Raji (cell line): Measurements from ENCODE around the gene C20orf202.

Source experiments
- POLR2A ChIP-seq: IDR thresholded peaks from 2 replicates; pipeline ENCODE4 v1.6.1; 2011; ENCODE audit warnings: low read depth, low read length, control low read depth; ENCODE audit not compliant: insufficient read depth

The C20orf202 gene

GRCh38 chr20:1195226-1195625 is 8.0 kb upstream of the C20orf202 start:
- no peak for TF ChIP-seq POLR2A

GRCh38 chr20:1196634-1197033 is 6.6 kb upstream of the C20orf202 start:
- TF ChIP-seq POLR2A = no peak

GRCh38 chr20:1197801-1198200 is 5.5 kb upstream of the C20orf202 start:
- TF ChIP-seq POLR2A = no peak

GRCh38 chr20:1198751-1199150 is 4.5 kb upstream of the C20orf202 start:
- TF ChIP-seq POLR2A = no peak

- TF ChIP-seq POLR2A = no peak
Observed at GRCh38 chr20:1199212-1199873, 3.9 kb upstream of the C20orf202 start.

- TF ChIP-seq POLR2A = no peak
Observed at GRCh38 chr20:1199964-1200363, 3.3 kb upstream of the C20orf202 start.

- TF ChIP-seq POLR2A = no peak
Observed at GRCh38 chr20:1203630-1204029, 376 bp downstream of the C20orf202 start.

GRCh38 chr20:1204113-1204512 is 859 bp downstream of the C20orf202 start:
- TF ChIP-seq POLR2A = no peak

GRCh38 chr20:1204576-1204975 is 1.3 kb downstream of the C20orf202 start:
- TF ChIP-seq POLR2A = no peak

GRCh38 chr20:1205802-1206201 is 2.5 kb downstream of the C20orf202 start:
- no peak for TF ChIP-seq POLR2A

- no peak for TF ChIP-seq POLR2A
Observed at GRCh38 chr20:1206366-1207148, 3.3 kb downstream of the C20orf202 start.

GRCh38 chr20:1207293-1207878 is 4.1 kb downstream of the C20orf202 start:
- no peak for TF ChIP-seq POLR2A

GRCh38 chr20:1209447-1210387 is 6.5 kb downstream of the C20orf202 start:
- TF ChIP-seq POLR2A = no peak

- no peak for TF ChIP-seq POLR2A
Observed at GRCh38 chr20:1210501-1210900, 7.2 kb downstream of the C20orf202 start.

- no peak for TF ChIP-seq POLR2A
Observed at GRCh38 chr20:1212023-1212422, 8.8 kb downstream of the C20orf202 start.
